Measurements from ENCODE around the gene SMIM44.
"Not testable (repeated sequence)": the region's sequence is repeated elsewhere in the genome, so short reads cannot be mapped to it uniquely, and the experiment has no call there.

Gene SMIM44

GRCh38 chr19:3483226-3483628, at the start of gene SMIM44:
Gene SMIM44 (minus strand): TSS chr19:3483441. CDS start chr19:3483403, 38 bp downstream.
- H3K36me3 Mint-ChIP-seq, result peaks cover 6% of the 10 kb centered on the region
- H3K4me3 Mint-ChIP-seq, result no peak within 1 kb of the TSS
- no peaks in the 10 kb centered on the region for H3K9me3 Mint-ChIP-seq
- H3K27ac Mint-ChIP-seq, result no peak within 1 kb of the TSS
- ATAC-seq, result no peak
- no peak for DNase-seq (ENCODE audit: low spot score in 2 of 2)
- H3K4me1 Mint-ChIP-seq, result peaks cover 22% of the 10 kb centered on the region

GRCh38 chr19:3533033-3533432, 49.8 kb upstream of the SMIM44 start:
- H3K36me3 Mint-ChIP-seq, result peaks cover 55% of the 10 kb centered on the region
- H3K4me1 Mint-ChIP-seq, result peaks cover 8% of the 10 kb centered on the region
- H3K4me3 Mint-ChIP-seq, result no peak overlapping the region
- no peak overlapping the region for H3K27ac Mint-ChIP-seq
- no peak for DNase-seq (ENCODE audit: low spot score in 2 of 2)
- no peak for ATAC-seq
- H3K9me3 Mint-ChIP-seq, result no peaks in the 10 kb centered on the region

GRCh38 chr19:3532154-3532786, 49.0 kb upstream of the SMIM44 start:
- ATAC-seq (peak; percentile 12), DNase-seq (ENCODE audit: low spot score in 2 of 2) (no peak)
- Mint-ChIP-seq H3K9me3 (no peaks in the 10 kb centered on the region), H3K4me3 (no peak overlapping the region), H3K4me1 (peaks cover 8% of the 10 kb centered on the region), H3K27ac (no peak overlapping the region), H3K36me3 (peaks cover 49% of the 10 kb centered on the region)

GRCh38 chr19:3531716-3532115, 48.5 kb upstream of the SMIM44 start:
- DNase-seq (ENCODE audit: low spot score in 2 of 2) (no peak), ATAC-seq (no peak)
- Mint-ChIP-seq H3K36me3 (peaks cover 49% of the 10 kb centered on the region), H3K4me3 (no peak overlapping the region), H3K9me3 (no peaks in the 10 kb centered on the region), H3K4me1 (peaks cover 8% of the 10 kb centered on the region), H3K27ac (no peak overlapping the region)

- Mint-ChIP-seq H3K4me3 (no peak overlapping the region), H3K36me3 (peaks cover 38% of the 10 kb centered on the region), H3K4me1 (peaks cover 8% of the 10 kb centered on the region), H3K9me3 (no peaks in the 10 kb centered on the region), H3K27ac (no peak overlapping the region)
- DNase-seq (ENCODE audit: low spot score in 2 of 2) (no peak), ATAC-seq (no peak)
Observed at GRCh38 chr19:3530389-3530788, 47.1 kb upstream of the SMIM44 start.

- not testable (repeated sequence) for H3K4me3 Mint-ChIP-seq; H3K4me1 Mint-ChIP-seq; DNase-seq (ENCODE audit: low spot score in 2 of 2); ATAC-seq; H3K27ac Mint-ChIP-seq; H3K9me3 Mint-ChIP-seq
- H3K36me3 Mint-ChIP-seq, result peaks cover 36% of the 10 kb centered on the region
Observed at GRCh38 chr19:3529299-3529698, 46.1 kb upstream of the SMIM44 start.

- no peak for ATAC-seq
- no peak for DNase-seq (ENCODE audit: low spot score in 2 of 2)
- H3K4me1 Mint-ChIP-seq, result peaks cover 5% of the 10 kb centered on the region
- H3K4me3 Mint-ChIP-seq, result no peak overlapping the region
- no peak overlapping the region for H3K27ac Mint-ChIP-seq
- no peaks in the 10 kb centered on the region for H3K9me3 Mint-ChIP-seq
- H3K36me3 Mint-ChIP-seq, result peaks cover 36% of the 10 kb centered on the region
Observed at GRCh38 chr19:3528539-3529211, 45.4 kb upstream of the SMIM44 start.

GRCh38 chr19:3528080-3528479, 44.8 kb upstream of the SMIM44 start:
- Mint-ChIP-seq H3K36me3 (peaks cover 35% of the 10 kb centered on the region), H3K9me3 (no peaks in the 10 kb centered on the region)
- ATAC-seq, result no peak

GRCh38 chr19:3527238-3527910, 44.1 kb upstream of the SMIM44 start:
- Mint-ChIP-seq H3K36me3 (peaks cover 30% of the 10 kb centered on the region), H3K9me3 (no peaks in the 10 kb centered on the region), H3K27ac (no peak overlapping the region), H3K4me3 (no peak overlapping the region), H3K4me1 (peaks cover 8% of the 10 kb centered on the region)
- DNase-seq (ENCODE audit: low spot score in 2 of 2), result no peak
- no peak for ATAC-seq

More at GRCh38 chr19:3528080-3528479, 44.8 kb upstream of the SMIM44 start:
- Mint-ChIP-seq H3K4me1 (peaks cover 7% of the 10 kb centered on the region), H3K27ac (no peak overlapping the region), H3K4me3 (no peak overlapping the region)
- DNase-seq (ENCODE audit: low spot score in 2 of 2), result no peak

- Mint-ChIP-seq H3K4me1 (peaks cover 12% of the 10 kb centered on the region), H3K36me3 (peaks cover 35% of the 10 kb centered on the region), H3K27ac (no peak overlapping the region), H3K4me3 (no peak overlapping the region), H3K9me3 (no peaks in the 10 kb centered on the region)
- no peak for DNase-seq (ENCODE audit: low spot score in 2 of 2)
- no peak for ATAC-seq
Observed at GRCh38 chr19:3526507-3527237, 43.4 kb upstream of the SMIM44 start.

- DNase-seq (ENCODE audit: low spot score in 2 of 2) (no peak), ATAC-seq (no peak)
- Mint-ChIP-seq H3K9me3 (no peaks in the 10 kb centered on the region), H3K27ac (no peak overlapping the region), H3K36me3 (peaks cover 45% of the 10 kb centered on the region), H3K4me3 (no peak overlapping the region), H3K4me1 (peaks cover 15% of the 10 kb centered on the region)
Observed at GRCh38 chr19:3524904-3525451, 41.7 kb upstream of the SMIM44 start.

GRCh38 chr19:3524078-3524842, 41.0 kb upstream of the SMIM44 start:
- no peak overlapping the region for H3K27ac Mint-ChIP-seq
- DNase-seq (ENCODE audit: low spot score in 2 of 2) (no peak), ATAC-seq (no peak)
- no peaks in the 10 kb centered on the region for H3K9me3 Mint-ChIP-seq
- H3K4me3 Mint-ChIP-seq, result no peak overlapping the region
- H3K4me1 Mint-ChIP-seq, result peaks cover 21% of the 10 kb centered on the region
- H3K36me3 Mint-ChIP-seq, result peaks cover 45% of the 10 kb centered on the region

- H3K4me1 Mint-ChIP-seq, result peaks cover 21% of the 10 kb centered on the region
- no peaks in the 10 kb centered on the region for H3K9me3 Mint-ChIP-seq
- no peak for ATAC-seq
- H3K36me3 Mint-ChIP-seq, result peaks cover 45% of the 10 kb centered on the region
- no peak for DNase-seq (ENCODE audit: low spot score in 2 of 2)
- H3K4me3 Mint-ChIP-seq, result no peak overlapping the region
- no peak overlapping the region for H3K27ac Mint-ChIP-seq
Observed at GRCh38 chr19:3523361-3524077, 40.3 kb upstream of the SMIM44 start.
